Activated CD8-positive, alpha-beta memory T cell treated with anti-CD3 and anti-CD28 coated beads, Interleukin-2, amount 50 U/mL, for 48 hours (primary cell): ENCODE data around the gene AADACL4.
"Not testable (repeated sequence)": the region's sequence is repeated elsewhere in the genome, so short reads cannot be mapped to it uniquely, and the experiment has no call there.

Source experiments
- DNase-seq: peaks from one replicate; pipeline ENCODE4 v3.0.0-alpha.2; 2020

The AADACL4 gene

GRCh38 chr1:12661606-12662219, 17.8 kb downstream of the AADACL4 start:
- DNase-seq: no peak

GRCh38 chr1:12662556-12662955, 18.7 kb downstream of the AADACL4 start:
- no peak for DNase-seq

GRCh38 chr1:12665511-12665910, 21.6 kb downstream of the AADACL4 start:
- DNase-seq: no peak

- DNase-seq: no peak
These were observed 22.4 kb downstream of the AADACL4 start for GRCh38 chr1:12666141-12666735.

GRCh38 chr1:12669529-12670068, 25.7 kb downstream of the AADACL4 start:
- no peak for DNase-seq

GRCh38 chr1:12674358-12674757, 30.5 kb downstream of the AADACL4 start:
- no peak for DNase-seq

GRCh38 chr1:12676122-12676521, 32.2 kb downstream of the AADACL4 start:
- not testable (repeated sequence) for DNase-seq

- DNase-seq: no peak
These were observed 33.7 kb downstream of the AADACL4 start for GRCh38 chr1:12677565-12677964.

- DNase-seq: no peak
These were observed 34.5 kb downstream of the AADACL4 start for GRCh38 chr1:12678350-12678749.

- DNase-seq: no peak
These were observed 34.9 kb downstream of the AADACL4 start for GRCh38 chr1:12678820-12679219.

GRCh38 chr1:12690156-12690555, 46.3 kb downstream of the AADACL4 start:
- no peak for DNase-seq

GRCh38 chr1:12692967-12693782, 49.3 kb downstream of the AADACL4 start:
- DNase-seq: no peak

- no peak for DNase-seq
These were observed 52.8 kb downstream of the AADACL4 start for GRCh38 chr1:12696658-12697057.

GRCh38 chr1:12697397-12697796, 53.5 kb downstream of the AADACL4 start:
- no peak for DNase-seq

GRCh38 chr1:12703821-12704451, 60.1 kb downstream of the AADACL4 start:
- DNase-seq: no peak

- DNase-seq: no peak
These were observed 62.2 kb downstream of the AADACL4 start for GRCh38 chr1:12706061-12706460.

GRCh38 chr1:12708396-12709090, 64.7 kb downstream of the AADACL4 start:
- DNase-seq: no peak

GRCh38 chr1:12709091-12709491, 65.2 kb downstream of the AADACL4 start:
- DNase-seq: no peak

- no peak for DNase-seq
These were observed 65.8 kb downstream of the AADACL4 start for GRCh38 chr1:12709696-12710095.

GRCh38 chr1:12711536-12711935, 67.7 kb downstream of the AADACL4 start:
- no peak for DNase-seq

- no peak for DNase-seq
These were observed 68.2 kb downstream of the AADACL4 start for GRCh38 chr1:12712076-12712475.

GRCh38 chr1:12712929-12713328, 69.0 kb downstream of the AADACL4 start:
- no peak for DNase-seq

- DNase-seq: not testable (repeated sequence)
These were observed 69.8 kb downstream of the AADACL4 start for GRCh38 chr1:12713651-12714050.
